Neural cell (in vitro differentiated cells): Measurements from ENCODE around the gene PLXNA4. TPM values are rescaled to one million over a fixed set of nuclear protein-coding genes. Genes with fewer than 3 reads are reported as not detected.

Experiments
- H2AFZ ChIP-seq: fragments of 200-600, 300-800 bp; sonication (generic), shearing (Covaris generic); 2 replicates; pipeline ENCODE4 v1.6.0; 2014; ENCODE audit warnings: low read depth, mild to moderate bottlenecking, antibody characterized with exemption, low read length, moderate library complexity
- H3F3A ChIP-seq: fragments of 200-600 bp; shearing (Covaris generic); 2 replicates; pipeline ENCODE4 v1.6.1; 2016; ENCODE audit warnings: mild to moderate bottlenecking, moderate library complexity, mixed read lengths, antibody characterized with exemption, low read length; ENCODE audit not compliant: insufficient read depth, poor library complexity, severe bottlenecking
- H3K27ac ChIP-seq: fragments of 200-600, 300-800 bp; sonication (generic), shearing (Covaris generic); 2 replicates; pipeline ENCODE4 v1.5.1; 2014; ENCODE audit warnings: mild to moderate bottlenecking, low read length, moderate library complexity
- H3K27me3 ChIP-seq: fragments of 300-800, 200-600 bp; sonication (generic), shearing (Covaris generic); 2 replicates; pipeline ENCODE4 v1.6.0; 2014; ENCODE audit warnings: mild to moderate bottlenecking, low read depth, low read length, moderate library complexity; ENCODE audit not compliant: insufficient read depth
- H3K36me3 ChIP-seq: fragments of 300-800, 200-600 bp; sonication (generic), shearing (Covaris generic); 2 replicates; pipeline ENCODE4 v1.5.1; 2014; ENCODE audit warnings: mild to moderate bottlenecking, antibody characterized with exemption, low read length, moderate library complexity; ENCODE audit not compliant: insufficient read depth
- H3K4me2 ChIP-seq: fragments of 300-800, 200-600 bp; sonication (generic), shearing (Covaris generic); 2 replicates; pipeline ENCODE4 v1.6.0; 2014; ENCODE audit warnings: mild to moderate bottlenecking, low read length
- H3K4me3 ChIP-seq: fragments of 300-800, 200-600 bp; sonication (generic), shearing (Covaris generic); 2 replicates; pipeline ENCODE4 v1.5.1; 2014; ENCODE audit warnings: mild to moderate bottlenecking, low read length, moderate library complexity
- H3K79me2 ChIP-seq: fragments of 200-600 bp; shearing (Covaris generic); replicated peaks from 2 replicates; pipeline ENCODE4 v1.6.0; 2014; ENCODE audit warnings: mild to moderate bottlenecking, low read length, moderate library complexity; ENCODE audit not compliant: insufficient read depth
- H3K9ac ChIP-seq: fragments of 300-800, 200-600 bp; sonication (generic), shearing (Covaris generic); 2 replicates; pipeline ENCODE4 v1.6.1; 2016; ENCODE audit warnings: mild to moderate bottlenecking, low read length, mixed read lengths
- H3K9me2 ChIP-seq: fragments of 200-600 bp; shearing (Covaris generic); 2 replicates; pipeline ENCODE4 v1.6.1; 2016; ENCODE audit warnings: mild to moderate bottlenecking, low read length, mixed read lengths; ENCODE audit not compliant: insufficient read depth
- H3K9me3 ChIP-seq: fragments of 200-600, 300-800 bp; sonication (generic), shearing (Covaris generic); 2 replicates; pipeline ENCODE4 v1.6.1; 2016; ENCODE audit warnings: mild to moderate bottlenecking, mixed run types, low read length, moderate library complexity, mixed read lengths
- H4K20me1 ChIP-seq: fragments of 200-600 bp; shearing (Covaris generic); 2 replicates; pipeline ENCODE4 v1.6.1; 2016; ENCODE audit warnings: mild to moderate bottlenecking, mixed run types; ENCODE audit not compliant: insufficient read depth
- CTCF ChIP-seq: fragments of 450-650 bp; IDR thresholded peaks from 2 replicates; pipeline ENCODE4 v1.5.1; 2014; ENCODE audit warnings: antibody characterized with exemption, mild to moderate bottlenecking, moderate library complexity; ENCODE audit not compliant: poor library complexity, severe bottlenecking
- EP300 ChIP-seq: fragments of 450-650 bp; conservative IDR thresholded peaks from 2 replicates; pipeline ENCODE4 v1.6.1; 2014; ENCODE audit warnings: antibody characterized with exemption, mild to moderate bottlenecking, moderate library complexity; ENCODE audit not compliant: poor library complexity, severe bottlenecking
- EZH2 ChIP-seq: fragments of 200-600, 300-800 bp; shearing (Covaris generic), sonication (generic); IDR thresholded peaks from 2 replicates; pipeline ENCODE4 v1.6.1; 2014; ENCODE audit warnings: antibody characterized with exemption, low read length, borderline replicate concordance, mild to moderate bottlenecking; ENCODE audit not compliant: insufficient read depth, poor library complexity, severe bottlenecking
- MXI1 ChIP-seq: fragments of 450-650 bp; conservative IDR thresholded peaks from 2 replicates; pipeline ENCODE4 v1.6.1; 2014; ENCODE audit warnings: antibody characterized with exemption, mild to moderate bottlenecking; ENCODE audit not compliant: poor library complexity, severe bottlenecking
- POLR2AphosphoS5 ChIP-seq: IDR thresholded peaks from 2 replicates; pipeline ENCODE4 v1.6.1; 2012
- RAD21 ChIP-seq: fragments of 450-650 bp; conservative IDR thresholded peaks from 2 replicates; pipeline ENCODE4 v1.6.1; 2014; ENCODE audit warnings: antibody characterized with exemption, mild to moderate bottlenecking, moderate library complexity
- REST ChIP-seq: IDR thresholded peaks from 2 replicates; pipeline ENCODE4 v1.6.1; 2012; ENCODE audit warnings: borderline replicate concordance
- SMC3 ChIP-seq: fragments of 450-650 bp; conservative IDR thresholded peaks from 2 replicates; pipeline ENCODE4 v1.6.1; 2014; ENCODE audit warnings: antibody characterized with exemption, mild to moderate bottlenecking, moderate library complexity; ENCODE audit not compliant: poor library complexity
- TAF1 ChIP-seq: IDR thresholded peaks from 2 replicates; pipeline ENCODE4 v1.6.1; 2012; ENCODE audit warnings: low read depth
- polyA plus RNA-seq: library from polyadenylated mRNA; depleted of rRNA; stranded (reverse); fragments of >200 nt; gene quantifications from 2 replicates; pipeline ENCODE4 v1.2.3, GENCODE V29; 2014

Gene PLXNA4
- polyA plus RNA-seq, 1 donor from 2014 or later = 7.2 TPM

GRCh38 chr7:132466367-132466766 lies 109.9 kb downstream of the PLXNA4 start:
- Histone ChIP-seq H3K4me3 (no peak overlapping the region), H4K20me1 (no peaks in the 10 kb centered on the region), H3K27me3 (no peaks in the 10 kb centered on the region), H3F3A (no peaks in the 10 kb centered on the region), H3K79me2 (no peaks in the 10 kb centered on the region), H3K36me3 (no peaks in the 10 kb centered on the region), H3K9me2 (no peaks in the 10 kb centered on the region), H3K4me2 (no peak overlapping the region), H3K27ac (no peak overlapping the region), H3K9me3 (no peaks in the 10 kb centered on the region), H3K9ac (no peak overlapping the region), H2AFZ (no peak overlapping the region)
- TF ChIP-seq REST (no peak), MXI1 (no peak), CTCF (no peak), EP300 (no peak), RAD21 (no peak), EZH2 (no peak), POLR2AphosphoS5 (no peak), SMC3 (no peak), TAF1 (no peak)

- Histone ChIP-seq H3K9me2 (no peaks in the 10 kb centered on the region), H3K27me3 (no peaks in the 10 kb centered on the region)
Measured at GRCh38 chr7:132465516-132465915, 110.8 kb downstream of the PLXNA4 start.

More at GRCh38 chr7:132465516-132465915, 110.8 kb downstream of the PLXNA4 start:
- H3F3A ChIP-seq = no peaks in the 10 kb centered on the region
- H3K9ac ChIP-seq = no peak overlapping the region
- H3K4me3 ChIP-seq = no peak overlapping the region
- H2AFZ ChIP-seq = no peak overlapping the region
- H3K27ac ChIP-seq = no peak overlapping the region
- H4K20me1 ChIP-seq = no peaks in the 10 kb centered on the region
- no peak overlapping the region for H3K4me2 ChIP-seq
- H3K36me3 ChIP-seq = no peaks in the 10 kb centered on the region
- TF ChIP-seq CTCF = no peak
- no peak for TF ChIP-seq RAD21
- no peak for TF ChIP-seq POLR2AphosphoS5
- TF ChIP-seq TAF1 = no peak
- TF ChIP-seq SMC3 = no peak
- TF ChIP-seq REST = no peak
- TF ChIP-seq EZH2 = no peak
- TF ChIP-seq EP300 = no peak
- no peak for TF ChIP-seq MXI1
- H3K79me2 ChIP-seq = no peaks in the 10 kb centered on the region
- H3K9me3 ChIP-seq = no peaks in the 10 kb centered on the region
